Mesenchymal stem cell (in vitro differentiated cells and primary cell): ENCODE results near the gene CABCOCO1.

Experiments used
- DNase-seq: peaks from one replicate; pipeline ENCODE4 v3.0.0-alpha.2; 2013
- H2AFZ ChIP-seq: one replicate; pipeline ENCODE4 v1.6.1; 2013; ENCODE audit warnings: low read depth, mild to moderate bottlenecking, control low read depth, inconsistent platforms, low read length, moderate library complexity
- H2AK5ac ChIP-seq: 2 replicates; pipeline ENCODE4 v1.6.1; 2013; ENCODE audit warnings: low read length, moderate library complexity, mild to moderate bottlenecking, inconsistent platforms; ENCODE audit not compliant: severe bottlenecking
- H2BK120ac ChIP-seq: one replicate; pipeline ENCODE4 v1.6.1; 2013; ENCODE audit warnings: low read depth, mild to moderate bottlenecking, inconsistent platforms, low read length, moderate library complexity
- H2BK12ac ChIP-seq, 2 experiments: one replicate each; pipeline ENCODE4 v1.6.1; 2013; ENCODE audit warnings: inconsistent platforms in 2 of 2, low read length in 2 of 2, mild to moderate bottlenecking in 2 of 2, moderate library complexity in 2 of 2, control low read depth in 1 of 2
- H2BK15ac ChIP-seq: one replicate; pipeline ENCODE4 v1.6.1; 2013; ENCODE audit warnings: mild to moderate bottlenecking, low read depth, inconsistent platforms; ENCODE audit not compliant: poor library complexity, severe bottlenecking
- H2BK5ac ChIP-seq: 2 replicates; pipeline ENCODE4 v1.6.1; 2013; ENCODE audit warnings: low read depth, mild to moderate bottlenecking, low read length, control low read depth, inconsistent platforms; ENCODE audit not compliant: poor library complexity, severe bottlenecking
- H3K14ac ChIP-seq, 2 experiments: one replicate each; pipeline ENCODE4 v1.6.1; 2013; ENCODE audit warnings: inconsistent platforms in 2 of 2, low read length in 2 of 2, control low read depth in 1 of 2, mild to moderate bottlenecking in 1 of 2, moderate library complexity in 1 of 2
- H3K18ac ChIP-seq, 2 experiments: one replicate each; pipeline ENCODE4 v1.6.1; 2013; ENCODE audit warnings: inconsistent platforms in 2 of 2, low read length in 2 of 2, control low read depth in 1 of 2, low read depth in 1 of 2, mild to moderate bottlenecking in 1 of 2
- H3K23ac ChIP-seq, 2 experiments: one replicate each; pipeline ENCODE4 v1.6.1; 2013; ENCODE audit warnings: inconsistent platforms in 2 of 2, low read length in 2 of 2, mild to moderate bottlenecking in 2 of 2, moderate library complexity in 2 of 2, control low read depth in 1 of 2
- H3K27ac ChIP-seq: 2 replicates; pipeline ENCODE4 v1.5.1; 2013; ENCODE audit warnings: mild to moderate bottlenecking, moderate library complexity, low read length, control low read depth, inconsistent platforms; ENCODE audit not compliant: poor library complexity, severe bottlenecking
- H3K27me3 ChIP-seq, 2 experiments: 2 replicates each; pipeline versions ENCODE4 v1.6.1 to v1.7.0; 2013; ENCODE audit warnings: low read length in 2 of 2, mild to moderate bottlenecking in 2 of 2, moderate library complexity in 2 of 2, control low read depth in 1 of 2, inconsistent platforms in 1 of 2; ENCODE audit not compliant: control insufficient read depth in 1 of 2, insufficient read depth in 1 of 2
- H3K36me3 ChIP-seq, 2 experiments: 2 replicates each; pipeline versions ENCODE4 v1.6.1 to v1.7.0; 2013; ENCODE audit warnings: low read length in 2 of 2, control low read depth in 1 of 2, inconsistent platforms in 1 of 2, low read depth in 1 of 2, mild to moderate bottlenecking in 1 of 2; ENCODE audit not compliant: insufficient read depth in 2 of 2, control insufficient read depth in 1 of 2
- H3K4ac ChIP-seq, 2 experiments: one replicate each; pipeline ENCODE4 v1.6.1; 2013; ENCODE audit warnings: inconsistent platforms in 2 of 2, low read length in 2 of 2, mild to moderate bottlenecking in 2 of 2, moderate library complexity in 2 of 2, control low read depth in 1 of 2, low read depth in 1 of 2
- H3K4me1 ChIP-seq: 2 replicates; pipeline ENCODE4 v1.6.1; 2013; ENCODE audit warnings: low read depth, low read length, control low read depth; ENCODE audit not compliant: control insufficient read depth, insufficient read depth
- H3K4me2 ChIP-seq: 2 replicates; pipeline ENCODE4 v1.6.1; 2013; ENCODE audit warnings: low read length, mild to moderate bottlenecking, inconsistent platforms; ENCODE audit not compliant: poor library complexity, severe bottlenecking
- H3K4me3 ChIP-seq, 2 experiments: 2 replicates each; pipeline versions ENCODE4 v1.5.1 to v1.7.0; 2013; ENCODE audit warnings: low read length in 2 of 2, mild to moderate bottlenecking in 2 of 2, control low read depth in 1 of 2, low read depth in 1 of 2; ENCODE audit not compliant: insufficient read depth in 1 of 2
- H3K79me1 ChIP-seq: replicated peaks from 2 replicates; pipeline ENCODE4 v1.6.1; 2013; ENCODE audit warnings: mild to moderate bottlenecking, control low read depth, low read length, inconsistent platforms; ENCODE audit not compliant: poor library complexity, severe bottlenecking
- H3K9ac ChIP-seq: 2 replicates; pipeline ENCODE4 v1.7.0; 2013; ENCODE audit warnings: mild to moderate bottlenecking, low read length, moderate library complexity
- H3K9me3 ChIP-seq: 2 replicates; pipeline ENCODE4 v1.7.0; 2013; ENCODE audit warnings: mild to moderate bottlenecking, low read length; ENCODE audit not compliant: control insufficient read depth
- H4K8ac ChIP-seq: one replicate; pipeline ENCODE4 v1.6.1; 2013; ENCODE audit warnings: inconsistent platforms, mild to moderate bottlenecking, low read length, moderate library complexity
- H4K91ac ChIP-seq: one replicate; pipeline ENCODE4 v1.6.1; 2013; ENCODE audit warnings: mild to moderate bottlenecking, low read length, inconsistent platforms
- WGBS: methylation state at CpG from one replicate; pipeline ENCODE4 v1.1.7; 2013; ENCODE audit warnings: mixed read lengths; 5-methylcytosine and 5-hydroxymethylcytosine counted together

Gene CABCOCO1

DNA sequence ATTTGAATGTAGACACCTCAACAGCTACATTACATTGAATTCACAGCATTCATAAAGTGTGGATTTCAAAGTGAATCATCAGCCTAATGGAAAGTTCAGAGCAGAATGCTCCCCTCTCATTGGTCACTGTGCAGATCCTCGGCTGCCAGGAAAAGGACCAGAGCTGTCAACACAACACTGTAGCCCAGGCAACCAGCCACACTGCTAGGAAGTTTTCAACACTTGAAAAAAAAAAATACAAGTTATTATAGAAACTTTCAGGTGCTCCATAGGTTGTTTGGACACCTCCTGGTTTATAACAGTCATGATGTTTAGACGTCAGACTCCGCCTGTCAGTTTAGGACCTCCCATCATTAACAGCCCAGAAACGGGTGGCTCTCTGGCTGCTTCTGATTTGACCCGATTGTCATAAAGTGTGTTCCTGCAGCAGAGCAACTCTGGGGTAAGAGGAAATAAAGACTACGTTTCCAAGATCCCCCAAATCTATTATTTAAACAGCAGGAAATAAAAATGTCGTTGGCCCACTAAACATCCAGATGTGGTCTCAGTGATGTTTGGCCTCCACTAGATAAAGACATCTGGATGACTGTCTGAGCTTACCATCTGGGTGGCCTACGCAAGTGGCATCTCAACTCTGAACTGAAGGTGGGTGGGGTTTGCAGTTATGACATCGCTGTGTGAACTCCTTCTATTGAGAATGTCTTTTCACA is 117.4 kb downstream of the CABCOCO1 start:
- H3K36me3 ChIP-seq: no peaks in the 10 kb centered on the region
- no peak overlapping the region for H4K91ac ChIP-seq
- 80% methylated on average over 7 of the region's 9 CpGs for WGBS
- H3K4ac ChIP-seq: no peak overlapping the region
- no peaks in the 10 kb centered on the region for H3K9me3 ChIP-seq
- no peak overlapping the region for H3K27ac ChIP-seq
- peak overlapping the region; percentile 74 for H3K9ac ChIP-seq
- no peaks in the 10 kb centered on the region for H3K4me1 ChIP-seq
- H3K18ac ChIP-seq: no peak overlapping the region
- H2BK5ac ChIP-seq: no peak overlapping the region
- no peaks in the 10 kb centered on the region for H3K79me1 ChIP-seq
- H4K8ac ChIP-seq: no peak overlapping the region
- no peak overlapping the region for H3K4me2 ChIP-seq
- no peak overlapping the region for H3K23ac ChIP-seq
- H2BK15ac ChIP-seq: no peak overlapping the region
- no peaks in the 10 kb centered on the region for H3K27me3 ChIP-seq
- no peak overlapping the region for H3K4me3 ChIP-seq
- H2BK12ac ChIP-seq: no peak overlapping the region
- peak; percentile 94 for DNase-seq
- H2AFZ ChIP-seq: no peak overlapping the region
- H2AK5ac ChIP-seq: no peak overlapping the region
- H2BK120ac ChIP-seq: no peak overlapping the region
- H3K14ac ChIP-seq: no peak overlapping the region

DNA sequence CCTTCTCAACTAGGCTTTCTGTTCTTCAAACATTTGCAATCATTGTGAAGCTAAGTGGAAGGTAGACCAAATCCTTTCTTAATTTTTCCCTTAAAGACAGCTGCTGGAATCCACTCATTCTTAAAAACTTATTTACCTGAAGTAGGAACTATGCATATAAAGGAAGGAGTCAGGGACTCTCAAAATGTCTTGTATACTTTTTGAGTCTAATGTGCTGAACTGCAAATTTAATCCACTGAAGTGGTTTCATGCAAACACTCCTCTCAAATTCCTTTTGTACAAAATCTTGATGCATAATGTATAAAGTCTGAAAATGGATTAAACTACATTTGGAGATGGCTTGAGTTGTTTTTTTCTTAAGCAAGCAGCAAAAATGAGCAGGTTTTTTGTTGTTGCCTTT is 118.0 kb downstream of the CABCOCO1 start:
- Histone ChIP-seq H3K23ac (no peak overlapping the region), H3K36me3 (no peaks in the 10 kb centered on the region), H4K8ac (no peak overlapping the region), H3K4me1 (no peaks in the 10 kb centered on the region), H2AFZ (no peak overlapping the region), H3K79me1 (no peaks in the 10 kb centered on the region), H2BK120ac (no peak overlapping the region), H2BK12ac (no peak overlapping the region), H4K91ac (no peak overlapping the region), H3K18ac (no peak overlapping the region), H3K27ac (no peak overlapping the region), H3K14ac (no peak overlapping the region), H3K4me3 (no peak overlapping the region), H2BK15ac (no peak overlapping the region), H3K9me3 (no peaks in the 10 kb centered on the region), H3K4ac (no peak overlapping the region), H2BK5ac (no peak overlapping the region), H3K27me3 (no peaks in the 10 kb centered on the region), H3K4me2 (no peak overlapping the region), H3K9ac (no peak overlapping the region), H2AK5ac (no peak overlapping the region)
- no peak for DNase-seq

GRCh38 chr10:61781969-61782403 is 119.3 kb downstream of the CABCOCO1 start:
- Histone ChIP-seq H2BK5ac (no peak overlapping the region), H3K36me3 (no peaks in the 10 kb centered on the region), H2BK12ac (no peak overlapping the region), H3K9ac (no peak overlapping the region), H2AFZ (no peak overlapping the region), H3K18ac (peak overlapping the region in 1 of 2 experiments; percentile 62), H2BK120ac (no peak overlapping the region), H3K4me2 (no peak overlapping the region), H3K9me3 (no peaks in the 10 kb centered on the region), H2AK5ac (peak overlapping the region; percentile 32), H3K27me3 (no peaks in the 10 kb centered on the region), H4K8ac (peak overlapping the region; percentile 9), H3K4me3 (no peak overlapping the region), H4K91ac (no peak overlapping the region), H3K23ac (no peak overlapping the region), H3K79me1 (no peaks in the 10 kb centered on the region), H3K14ac (peak overlapping the region in 1 of 2 experiments; percentile 71), H3K4me1 (no peaks in the 10 kb centered on the region), H3K4ac (no peak overlapping the region), H3K27ac (no peak overlapping the region), H2BK15ac (no peak overlapping the region)
- no peak for DNase-seq

DNA sequence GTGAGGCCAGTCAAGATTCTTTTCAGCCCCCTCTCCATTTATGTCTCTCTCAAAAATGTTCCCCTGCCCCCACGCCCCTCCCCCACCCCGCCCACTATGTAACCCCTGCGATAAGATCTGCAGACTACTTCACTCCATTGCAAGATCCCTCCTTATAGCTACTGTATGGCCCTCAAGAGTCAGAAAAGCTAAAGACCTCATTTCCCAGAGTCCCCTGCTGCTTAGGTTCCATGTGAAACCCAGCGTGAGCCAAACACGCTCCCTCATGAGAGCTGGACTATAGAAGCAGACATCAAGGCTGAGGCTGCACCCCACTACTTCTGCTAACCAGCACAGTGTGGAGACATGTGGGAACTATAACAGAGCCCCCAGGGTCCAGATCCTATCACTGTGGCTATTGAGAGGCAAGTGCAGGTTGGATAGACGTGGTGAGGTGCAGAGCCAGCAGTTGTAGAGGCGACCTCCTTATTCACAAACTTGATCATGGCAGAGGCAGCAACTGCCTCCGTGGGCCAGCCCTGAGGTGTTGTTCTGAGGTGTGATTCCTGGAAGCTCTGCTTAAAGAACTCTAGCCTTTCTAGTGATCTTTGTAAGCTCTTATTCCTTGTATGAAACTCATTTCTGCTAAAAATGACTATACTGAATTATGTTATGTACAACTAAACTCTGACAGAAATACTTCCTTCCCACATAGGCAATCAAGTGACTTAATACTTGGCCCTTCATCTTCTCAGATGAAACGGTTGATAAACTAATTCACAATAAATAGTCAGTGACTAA is 121.8 kb downstream of the CABCOCO1 start:
- Histone ChIP-seq H3K36me3 (no peaks in the 10 kb centered on the region), H3K4me3 (no peak overlapping the region), H3K23ac (no peak overlapping the region), H2AFZ (no peak overlapping the region), H3K4me2 (no peak overlapping the region), H3K9ac (no peak overlapping the region), H2BK15ac (no peak overlapping the region), H3K18ac (peak overlapping the region in 1 of 2 experiments; percentile 67), H4K8ac (peak overlapping the region; percentile 27), H4K91ac (peak overlapping the region; percentile 55), H3K79me1 (no peaks in the 10 kb centered on the region), H2AK5ac (peak overlapping the region; percentile 17), H2BK120ac (no peak overlapping the region), H3K14ac (no peak overlapping the region), H3K4me1 (no peaks in the 10 kb centered on the region), H3K27me3 (no peaks in the 10 kb centered on the region), H2BK12ac (peak overlapping the region; percentile 14 to 15), H2BK5ac (no peak overlapping the region), H3K27ac (no peak overlapping the region), H3K4ac (peak overlapping the region; percentile 17 to 35), H3K9me3 (no peaks in the 10 kb centered on the region)
- 83% methylated on average over 7 of the region's 9 CpGs for WGBS
- no peak for DNase-seq
